GM18502 (cell line): Measurements from ENCODE around the gene WASL.
A peak's percentile ranks its signal among the peaks of the same experiment; 100 is the strongest.

Experiments used
- ATAC-seq: cut with Tn5 transposase; IDR thresholded peaks from one replicate; pipeline ENCODE4 v1.9.1; 2021; ENCODE audit warnings: mild to moderate bottlenecking; ENCODE audit not compliant: unreplicated experiment, poor library complexity

The WASL gene

GRCh38 chr7:123709525-123709924, 39.3 kb downstream of the WASL start:
- ATAC-seq: no peak

DNA sequence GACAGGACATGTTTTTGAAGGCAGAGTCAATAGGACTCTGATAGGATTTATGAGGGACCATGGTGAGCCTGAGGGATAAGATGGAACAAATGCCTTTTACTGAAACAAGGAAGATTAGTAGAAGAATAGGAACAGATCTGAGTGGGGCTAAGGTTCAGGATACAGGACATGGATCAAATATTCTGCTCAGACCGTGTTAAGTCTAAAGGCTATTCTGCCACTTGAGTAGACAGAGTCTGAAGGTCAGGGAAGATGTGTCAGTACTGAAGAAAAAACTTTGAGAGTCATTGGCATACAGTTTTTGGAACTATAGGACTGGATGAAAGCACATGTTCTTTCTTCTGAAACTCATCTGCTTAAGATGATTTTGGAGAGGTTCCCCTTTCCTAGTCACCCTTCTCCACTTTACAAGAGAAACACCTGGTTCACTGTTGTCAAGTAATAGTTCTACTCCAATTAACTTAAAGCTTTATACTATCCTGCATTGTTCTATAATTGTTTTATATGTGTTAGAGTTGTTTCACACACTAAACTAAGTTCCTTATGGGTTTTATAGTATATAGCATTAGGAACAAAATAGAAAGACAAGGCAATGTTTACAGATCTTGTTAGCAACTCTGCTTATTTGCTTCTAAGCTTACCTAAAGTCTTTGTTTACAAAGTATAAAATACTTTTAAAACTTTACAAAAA, 43.4 kb downstream of the WASL start:
- ATAC-seq: no peak

- ATAC-seq: no peak
Observed at GRCh38 chr7:123695944-123696677, 52.7 kb downstream of the WASL start.

GRCh38 chr7:123692471-123692877, 56.3 kb downstream of the WASL start:
- ATAC-seq: no peak

DNA sequence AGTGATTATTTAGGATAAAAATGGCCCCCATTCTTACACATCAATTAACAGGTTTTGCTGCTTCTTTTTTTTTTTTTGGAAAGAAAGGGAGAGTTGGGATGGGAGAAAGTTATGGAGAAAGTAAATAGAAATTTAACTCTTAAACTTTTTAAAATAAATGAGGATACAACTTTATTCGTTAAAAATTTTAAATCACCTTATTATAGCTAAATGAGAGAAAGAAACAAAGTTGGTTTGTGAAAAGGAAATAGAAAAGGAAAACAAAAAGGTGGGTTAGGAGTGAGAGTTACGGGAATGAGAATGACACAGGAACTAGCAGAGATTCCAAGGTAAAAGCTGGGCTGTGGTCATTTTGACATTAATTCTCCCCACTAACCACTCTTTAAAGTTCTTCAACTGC, 58.3 kb downstream of the WASL start:
- no peak for ATAC-seq

DNA sequence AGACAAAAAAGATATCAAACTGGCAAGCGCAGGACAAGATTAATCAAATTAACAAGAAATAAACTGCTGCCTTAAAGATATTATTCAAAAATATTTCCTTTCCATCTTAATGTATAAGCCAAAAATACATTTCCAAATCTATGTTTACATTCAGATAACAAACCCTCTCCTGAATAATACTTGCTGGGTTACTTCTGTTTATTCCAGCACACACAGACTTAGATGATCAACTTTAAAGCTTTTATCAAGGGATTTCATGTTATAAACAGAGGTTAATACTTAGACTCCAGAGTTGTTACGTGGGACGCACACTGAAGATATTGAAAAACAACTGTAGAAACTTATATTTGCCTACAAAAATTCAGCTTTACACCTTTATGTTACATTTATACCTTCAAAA, 59.6 kb downstream of the WASL start:
- ATAC-seq: no peak

- no peak for ATAC-seq
Observed at GRCh38 chr7:123687727-123688126, 61.1 kb downstream of the WASL start.

- no peak for ATAC-seq
Observed at GRCh38 chr7:123687161-123687560, 61.6 kb downstream of the WASL start.

DNA sequence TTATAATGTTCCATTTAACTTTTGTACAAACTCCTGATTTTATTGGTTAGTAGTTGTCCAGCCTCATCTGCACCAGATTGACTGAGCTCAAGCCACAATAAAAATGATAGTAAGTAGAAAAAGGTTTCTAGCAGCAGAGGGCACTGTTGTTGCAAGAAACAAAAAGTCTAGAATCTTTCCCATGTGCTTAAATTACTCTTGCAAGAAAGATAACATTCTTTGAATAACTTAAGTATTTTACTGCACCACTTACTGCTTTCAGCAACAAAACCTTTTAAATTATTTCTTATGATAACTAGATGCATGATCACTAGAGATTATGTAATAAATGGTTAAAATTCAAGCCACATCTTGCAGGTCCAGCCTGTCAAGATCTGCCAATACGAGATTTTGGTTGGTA, 66.1 kb downstream of the WASL start:
- peak; percentile 72 for ATAC-seq

DNA sequence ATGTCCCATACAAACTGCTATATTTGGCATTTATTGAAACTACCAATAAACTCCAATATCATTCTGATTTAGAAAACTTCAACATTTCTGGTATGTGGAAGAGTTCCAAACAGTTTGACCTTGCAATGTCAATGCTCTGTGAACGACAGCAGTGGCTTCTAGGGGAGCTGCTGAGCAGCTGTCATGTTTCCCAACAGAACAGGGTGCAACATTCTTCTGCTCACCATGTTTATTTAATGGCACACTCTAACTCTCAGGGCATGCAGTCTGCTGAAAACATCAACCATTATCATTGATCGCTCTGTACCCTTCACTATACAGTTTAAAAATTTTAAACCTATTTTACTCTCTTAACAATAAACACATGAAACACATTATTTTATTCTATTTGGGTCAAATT, 67.2 kb downstream of the WASL start:
- ATAC-seq: no peak

DNA sequence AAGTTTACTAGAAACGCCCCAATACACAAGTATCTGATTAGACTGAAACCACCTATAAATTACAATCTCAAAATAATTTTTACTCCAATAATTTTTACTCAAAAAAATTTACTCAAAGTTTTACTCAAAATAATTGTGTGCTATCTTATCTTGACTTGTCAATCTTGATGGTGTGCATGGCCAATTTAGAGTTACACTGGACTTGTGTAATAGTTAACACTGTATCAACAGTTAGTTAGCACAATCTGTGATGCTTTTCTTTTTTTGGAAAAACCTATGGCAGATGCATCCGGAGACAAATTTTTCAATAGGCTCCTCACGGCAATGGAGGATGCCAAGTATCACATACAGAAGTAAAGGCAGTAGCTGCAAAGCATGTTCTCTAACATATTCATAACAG, 68.2 kb downstream of the WASL start:
- no peak for ATAC-seq

- ATAC-seq: no peak
Observed at GRCh38 chr7:123679614-123680013, 69.2 kb downstream of the WASL start.

DNA sequence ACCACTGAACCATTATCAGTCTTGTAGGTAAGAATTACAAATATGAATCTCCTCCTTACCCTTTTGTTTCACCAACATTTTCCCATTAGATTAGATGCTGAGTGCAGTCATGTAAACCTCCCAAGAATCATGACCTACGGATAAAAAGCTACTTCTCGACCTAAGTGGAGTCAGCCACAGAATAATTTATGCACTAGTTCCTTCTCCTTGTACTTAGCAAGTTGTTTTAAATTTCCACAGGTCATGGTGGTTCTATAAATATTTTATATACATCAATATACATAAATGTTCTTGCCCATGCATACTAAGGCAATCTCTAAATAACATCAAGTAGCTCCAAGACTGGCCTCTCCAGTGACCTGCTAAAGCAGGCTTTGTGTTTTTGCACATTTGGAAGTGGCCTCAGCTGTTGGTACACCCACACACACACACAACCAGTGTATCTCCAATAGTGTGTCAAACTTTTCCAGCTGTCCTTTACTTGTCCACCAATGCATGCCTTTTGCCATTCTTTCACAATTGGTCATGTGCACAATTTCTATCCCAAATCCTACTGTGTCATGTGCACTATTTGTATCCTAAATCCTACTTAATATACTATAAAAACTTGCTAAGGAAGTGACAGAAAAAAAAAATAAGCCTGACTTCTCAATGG, 71.6 kb downstream of the WASL start:
- ATAC-seq: no peak

DNA sequence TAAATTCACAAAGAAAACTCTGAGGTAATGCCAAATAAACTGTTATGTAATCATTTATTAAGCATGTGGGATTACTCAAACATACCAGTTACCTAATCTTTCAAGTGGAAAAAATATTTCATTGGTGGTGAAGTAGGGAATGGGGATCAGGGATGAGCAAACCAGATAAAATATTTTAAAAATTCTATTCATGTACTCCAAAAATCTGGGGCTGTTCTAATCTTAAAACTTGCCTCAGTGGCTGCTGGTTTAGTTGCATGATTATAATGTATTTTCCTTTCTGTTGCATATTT, 73.7 kb downstream of the WASL start:
- no peak for ATAC-seq

GRCh38 chr7:123674399-123675180, 74.2 kb downstream of the WASL start:
- ATAC-seq: no peak

- ATAC-seq: no peak
Observed at GRCh38 chr7:123673752-123674398, 74.9 kb downstream of the WASL start.

DNA sequence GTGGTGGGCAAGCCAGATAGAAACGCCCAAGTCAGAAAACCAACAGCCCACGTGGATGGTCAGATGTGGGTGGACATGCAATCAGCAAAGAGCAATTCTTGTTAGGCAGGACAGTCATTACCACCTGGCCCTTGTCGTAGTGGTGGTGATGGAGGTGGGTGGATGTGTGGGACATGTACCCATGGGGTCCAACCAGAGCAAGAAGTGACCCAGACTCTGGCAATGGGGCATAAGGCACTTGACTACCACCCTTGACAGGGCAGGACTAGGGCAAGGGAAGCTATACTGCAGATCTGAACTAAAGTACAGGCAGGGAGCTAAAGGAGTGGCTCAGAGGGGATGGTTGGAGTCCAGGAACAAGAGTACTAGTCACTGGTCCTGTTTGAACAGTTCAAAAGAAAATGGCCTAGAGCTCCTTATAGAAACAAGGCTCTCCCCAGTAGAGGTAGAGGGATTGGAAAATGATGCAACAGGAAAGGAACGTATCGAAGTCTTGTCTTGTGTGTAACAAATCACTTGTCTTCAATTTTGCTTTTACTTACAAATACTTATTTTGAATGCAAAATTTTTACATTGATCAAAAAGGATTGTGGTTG, 75.6 kb downstream of the WASL start:
- no peak for ATAC-seq

- no peak for ATAC-seq
Observed at GRCh38 chr7:123669485-123669884, 79.3 kb downstream of the WASL start.

DNA sequence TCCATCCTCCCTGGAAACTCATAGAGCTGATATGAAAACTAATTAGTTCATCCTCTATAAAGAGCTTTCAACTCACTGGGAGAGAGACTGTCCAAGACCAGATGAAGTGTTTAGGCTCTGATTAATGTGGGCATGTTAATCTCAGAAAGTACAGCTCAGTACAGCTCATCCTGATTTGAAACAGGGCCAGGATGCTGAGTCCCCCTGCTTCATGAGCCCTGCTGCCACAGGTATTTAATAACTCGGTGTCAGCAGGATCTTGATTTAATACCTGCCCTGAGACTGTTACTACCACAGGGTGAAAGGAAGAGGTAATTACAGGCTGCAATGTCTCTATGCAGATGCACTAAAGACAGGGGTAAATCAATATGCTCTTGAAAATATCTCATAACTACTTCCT, 82.3 kb downstream of the WASL start:
- ATAC-seq: no peak

DNA sequence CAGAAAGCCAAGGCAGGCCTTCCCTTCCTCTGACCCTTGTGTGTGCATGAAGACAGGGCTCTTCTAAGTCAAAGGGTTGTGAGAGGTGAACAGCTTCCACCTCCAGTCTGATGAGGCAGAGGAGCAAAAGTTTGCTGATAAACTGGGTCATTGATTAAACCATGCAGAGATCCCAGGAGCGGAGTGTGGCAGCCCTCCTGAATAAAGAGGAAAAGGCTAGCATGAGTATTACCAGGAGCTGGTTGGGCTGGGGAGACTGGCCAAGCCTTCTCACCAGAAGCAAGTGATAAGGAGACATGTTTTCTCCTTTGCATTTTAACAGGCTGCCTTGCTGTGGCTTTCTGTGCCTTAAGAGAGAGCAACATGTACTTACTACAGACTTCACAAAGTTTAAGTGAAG, 82.9 kb downstream of the WASL start:
- no peak for ATAC-seq
